ENCODE data around the gene TC2N. TPM values are rescaled to one million over a fixed set of nuclear protein-coding genes. Genes with fewer than 3 reads are reported as not detected.
"Not testable (repeated sequence)": the region's sequence is repeated elsewhere in the genome, so short reads cannot be mapped to it uniquely, and the experiment has no call there.

Gene TC2N
- total RNA-seq, 2 experiments from 2014 or later: 48.8 to 49.3 TPM

- intact Hi-C loops (cut with DNase I, micrococcal nuclease): no loop called here
- ChIA-PET CTCF (interaction anchor here (0.7 kb wide), 1 partner anchor 14 kb away, joined by 3 read pairs; no protein-coding TSS in a partner anchor), POLR2A (interaction anchor here (0.7 kb wide), 1 partner anchor 1360 kb away, joined by 3 read pairs; no protein-coding TSS in a partner anchor)
- H3K4me1 Mint-ChIP-seq: no peaks in the 10 kb centered on the region
- H3K27me3 Mint-ChIP-seq: no peaks in the 10 kb centered on the region
- peak; percentile 66 for ATAC-seq
- no peaks in the 10 kb centered on the region for H3K36me3 Mint-ChIP-seq (ENCODE audit: low read depth)
- no peak for DNase-seq
- no peaks in the 10 kb centered on the region for H3K9me3 Mint-ChIP-seq (ENCODE audit: low read depth)
- no peak overlapping the region for H3K27ac Mint-ChIP-seq
- H3K4me3 Mint-ChIP-seq: no peak overlapping the region
These were observed 113.7 kb downstream of the TC2N start for GRCh38 chr14:91753501-91754128.

GRCh38 chr14:91752961-91753360 is 114.4 kb downstream of the TC2N start:
- ChIA-PET CTCF (interaction anchor here (0.7 kb wide), 1 partner anchor 632 kb away, joined by 4 read pairs; no protein-coding TSS in a partner anchor), POLR2A (no interaction called here)
- no peaks in the 10 kb centered on the region for H3K9me3 Mint-ChIP-seq (ENCODE audit: low read depth)
- no peak overlapping the region for H3K4me3 Mint-ChIP-seq
- ATAC-seq: no peak
- no peak for DNase-seq
- H3K4me1 Mint-ChIP-seq: no peaks in the 10 kb centered on the region
- intact Hi-C loops (cut with DNase I, micrococcal nuclease): no loop called here
- H3K36me3 Mint-ChIP-seq (ENCODE audit: low read depth): no peaks in the 10 kb centered on the region
- H3K27me3 Mint-ChIP-seq: no peaks in the 10 kb centered on the region
- no peak overlapping the region for H3K27ac Mint-ChIP-seq

- no peaks in the 10 kb centered on the region for H3K27me3 Mint-ChIP-seq
- ATAC-seq: no peak
- no peak overlapping the region for H3K27ac Mint-ChIP-seq
- intact Hi-C loops (cut with DNase I, micrococcal nuclease): no loop called here
- no peak overlapping the region for H3K4me3 Mint-ChIP-seq
- H3K4me1 Mint-ChIP-seq: no peaks in the 10 kb centered on the region
- H3K9me3 Mint-ChIP-seq (ENCODE audit: low read depth): no peaks in the 10 kb centered on the region
- ChIA-PET CTCF (interaction anchor here (0.8 kb wide), 1 partner anchor 1045 kb away, joined by 3 read pairs; no protein-coding TSS in a partner anchor), POLR2A (no interaction called here)
- no peak for DNase-seq
- H3K36me3 Mint-ChIP-seq (ENCODE audit: low read depth): no peaks in the 10 kb centered on the region
These were observed 115.6 kb downstream of the TC2N start for GRCh38 chr14:91751719-91752118.

- DNase-seq (no peak), ATAC-seq (no peak)
- CTCF ChIA-PET: interaction anchor here (0.7 to 0.8 kb wide), 2 partner anchors 56 to 1044 kb away, joined by 3 read pairs; no protein-coding TSS in a partner anchor
- no peak overlapping the region for H3K27ac Mint-ChIP-seq
- intact Hi-C loops (cut with DNase I, micrococcal nuclease): no loop called here
- POLR2A ChIA-PET: no interaction called here
- H3K36me3 Mint-ChIP-seq (ENCODE audit: low read depth): no peaks in the 10 kb centered on the region
- no peaks in the 10 kb centered on the region for H3K4me1 Mint-ChIP-seq
- H3K4me3 Mint-ChIP-seq: no peak overlapping the region
- no peaks in the 10 kb centered on the region for H3K27me3 Mint-ChIP-seq
- H3K9me3 Mint-ChIP-seq (ENCODE audit: low read depth): no peaks in the 10 kb centered on the region
These were observed 116.6 kb downstream of the TC2N start for GRCh38 chr14:91750634-91751198.

- H3K27me3 Mint-ChIP-seq: no peaks in the 10 kb centered on the region
- ATAC-seq (no peak), DNase-seq (no peak)
- intact Hi-C loops (cut with DNase I, micrococcal nuclease): no loop called here
- H3K4me3 Mint-ChIP-seq: no peak overlapping the region
- POLR2A ChIA-PET: no interaction called here
- H3K9me3 Mint-ChIP-seq (ENCODE audit: low read depth): no peaks in the 10 kb centered on the region
- H3K36me3 Mint-ChIP-seq (ENCODE audit: low read depth): no peaks in the 10 kb centered on the region
- CTCF ChIA-PET: no interaction called here
- no peak overlapping the region for H3K27ac Mint-ChIP-seq
- no peaks in the 10 kb centered on the region for H3K4me1 Mint-ChIP-seq
These were observed 117.5 kb downstream of the TC2N start for GRCh38 chr14:91749868-91750267.

GRCh38 chr14:91748049-91748448 is 119.3 kb downstream of the TC2N start:
- H3K36me3 Mint-ChIP-seq (ENCODE audit: low read depth): no peaks in the 10 kb centered on the region
- CTCF ChIA-PET: no interaction called here
- H3K27me3 Mint-ChIP-seq: no peaks in the 10 kb centered on the region
- no peaks in the 10 kb centered on the region for H3K9me3 Mint-ChIP-seq (ENCODE audit: low read depth)
- ATAC-seq: no peak
- H3K4me1 Mint-ChIP-seq: no peaks in the 10 kb centered on the region
- POLR2A ChIA-PET: no interaction called here
- DNase-seq: no peak
- intact Hi-C loops (cut with DNase I, micrococcal nuclease): no loop called here
- no peak overlapping the region for H3K27ac Mint-ChIP-seq
- no peak overlapping the region for H3K4me3 Mint-ChIP-seq

GRCh38 chr14:91745344-91745743 is 122.0 kb downstream of the TC2N start:
- H3K9me3 Mint-ChIP-seq (ENCODE audit: low read depth): no peaks in the 10 kb centered on the region
- ATAC-seq (no peak), DNase-seq (no peak)
- intact Hi-C loops (cut with DNase I, micrococcal nuclease): no loop called here
- no peak overlapping the region for H3K4me3 Mint-ChIP-seq
- H3K27me3 Mint-ChIP-seq: no peaks in the 10 kb centered on the region
- no peaks in the 10 kb centered on the region for H3K36me3 Mint-ChIP-seq (ENCODE audit: low read depth)
- POLR2A ChIA-PET: no interaction called here
- no peak overlapping the region for H3K27ac Mint-ChIP-seq
- H3K4me1 Mint-ChIP-seq: no peaks in the 10 kb centered on the region
- CTCF ChIA-PET: no interaction called here

GRCh38 chr14:91744068-91744480 is 123.3 kb downstream of the TC2N start:
- POLR2A ChIA-PET: no interaction called here
- Mint-ChIP-seq H3K27ac (no peak overlapping the region), H3K9me3 (ENCODE audit: low read depth) (peaks cover 1% of the 10 kb centered on the region), H3K4me1 (no peaks in the 10 kb centered on the region), H3K36me3 (ENCODE audit: low read depth) (no peaks in the 10 kb centered on the region), H3K4me3 (no peak overlapping the region), H3K27me3 (no peaks in the 10 kb centered on the region)
- CTCF ChIA-PET: no interaction called here
- intact Hi-C loops (cut with DNase I, micrococcal nuclease): no loop called here
- DNase-seq: peak; percentile 32
- peak; percentile 90 for ATAC-seq

GRCh38 chr14:91743305-91743653 is 124.1 kb downstream of the TC2N start:
- ChIA-PET POLR2A (no interaction called here), CTCF (interaction anchor here (0.5 kb wide), 1 partner anchor 10 kb away, joined by 3 read pairs; no protein-coding TSS in a partner anchor)
- H3K4me1 Mint-ChIP-seq: no peaks in the 10 kb centered on the region
- intact Hi-C loops (cut with DNase I, micrococcal nuclease): no loop called here
- H3K27ac Mint-ChIP-seq: no peak overlapping the region
- H3K9me3 Mint-ChIP-seq (ENCODE audit: low read depth): peaks cover 1% of the 10 kb centered on the region
- no peaks in the 10 kb centered on the region for H3K36me3 Mint-ChIP-seq (ENCODE audit: low read depth)
- no peak overlapping the region for H3K4me3 Mint-ChIP-seq
- no peaks in the 10 kb centered on the region for H3K27me3 Mint-ChIP-seq
- DNase-seq (no peak), ATAC-seq (no peak)

GRCh38 chr14:91742621-91743304 is 124.6 kb downstream of the TC2N start:
- no peak overlapping the region for H3K4me3 Mint-ChIP-seq
- H3K4me1 Mint-ChIP-seq: no peaks in the 10 kb centered on the region
- no peak for DNase-seq
- H3K27ac Mint-ChIP-seq: no peak overlapping the region
- ChIA-PET POLR2A (no interaction called here), CTCF (interaction anchor here (0.5 kb wide), 1 partner anchor 10 kb away, joined by 3 read pairs; no protein-coding TSS in a partner anchor)
- H3K36me3 Mint-ChIP-seq (ENCODE audit: low read depth): no peaks in the 10 kb centered on the region
- H3K9me3 Mint-ChIP-seq (ENCODE audit: low read depth): peaks cover 1% of the 10 kb centered on the region
- ATAC-seq: no peak
- intact Hi-C loops (cut with DNase I, micrococcal nuclease): no loop called here
- H3K27me3 Mint-ChIP-seq: no peaks in the 10 kb centered on the region

GRCh38 chr14:91739867-91740266 is 127.5 kb downstream of the TC2N start:
- ATAC-seq; H3K9me3 Mint-ChIP-seq (ENCODE audit: low read depth); H3K27me3 Mint-ChIP-seq; H3K36me3 Mint-ChIP-seq (ENCODE audit: low read depth); H3K4me3 Mint-ChIP-seq; intact Hi-C loops (cut with DNase I, micrococcal nuclease); POLR2A ChIA-PET; DNase-seq; H3K4me1 Mint-ChIP-seq; H3K27ac Mint-ChIP-seq: not testable (repeated sequence)
- CTCF ChIA-PET: interaction anchor here (0.6 to 0.7 kb wide), 2 partner anchors 14 to 849 kb away, joined by 3 to 4 read pairs; no protein-coding TSS in a partner anchor

GRCh38 chr14:91737619-91738018 is 129.7 kb downstream of the TC2N start:
- no peak for DNase-seq
- intact Hi-C loops (cut with DNase I, micrococcal nuclease): no loop called here
- H3K36me3 Mint-ChIP-seq (ENCODE audit: low read depth): peaks cover 2% of the 10 kb centered on the region
- peaks cover 8% of the 10 kb centered on the region for H3K4me1 Mint-ChIP-seq
- H3K9me3 Mint-ChIP-seq (ENCODE audit: low read depth): peaks cover 1% of the 10 kb centered on the region
- H3K4me3 Mint-ChIP-seq: no peak overlapping the region
- no peak overlapping the region for H3K27ac Mint-ChIP-seq
- ChIA-PET POLR2A (no interaction called here), CTCF (no interaction called here)
- no peaks in the 10 kb centered on the region for H3K27me3 Mint-ChIP-seq
- no peak for ATAC-seq

Data from activated CD4-positive, alpha-beta T cell treated with anti-CD3 and anti-CD28 coated beads for 36 hours (primary cell).